ENCODE measurements around the gene BROX. TPM values are rescaled to one million over a fixed set of nuclear protein-coding genes. Genes with fewer than 3 reads are reported as not detected.

The BROX gene
- total RNA-seq, 1 experiment from 2014 or later: 44.9 TPM

DNA sequence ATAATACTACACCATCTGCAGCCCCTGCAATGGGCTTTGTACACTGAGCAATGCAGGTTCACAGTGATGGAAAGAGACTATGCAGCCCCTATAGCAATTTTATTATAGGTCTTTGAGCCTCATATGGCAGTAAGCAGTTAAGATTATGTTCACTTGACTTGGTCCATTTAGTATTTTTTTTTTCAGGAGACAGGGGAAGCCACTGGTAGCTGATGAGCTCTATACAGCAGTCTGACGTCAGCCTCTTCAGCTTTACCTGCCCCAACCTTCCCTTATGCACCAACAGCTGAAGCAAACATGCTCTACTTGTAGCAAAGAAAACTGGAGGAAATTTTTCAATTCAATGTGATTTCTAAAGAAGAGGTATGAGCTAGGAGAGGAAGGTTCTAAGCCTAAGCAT lies 32.3 kb upstream of the BROX start:
- no peaks in the 10 kb centered on the region for H3K27me3 ChIP-seq (ENCODE audit: insufficient read depth, low read length)
- BruUV-seq (replicated peaks): no TSS peak
- no peak overlapping the region for H3K9ac ChIP-seq (ENCODE audit: low read length)
- ChIA-PET POLR2A (no interaction called here), CTCF (no interaction called here), RAD21 (ENCODE audit: low non-redundant PET in 1 of 2, low total read pairs in 2 of 2, uncharacterized antibody in 2 of 2, unreplicated experiment in 2 of 2) (no interaction called here)
- H4K20me1 ChIP-seq (ENCODE audit: insufficient read depth): no peaks in the 10 kb centered on the region
- no peak overlapping the region for H3K4me3 ChIP-seq (replicated peaks in 1 of 2; ENCODE audit: low read depth in 1 of 2, low read length in 2 of 2)
- intact Hi-C loops (cut with micrococcal nuclease): no loop called here
- no peak overlapping the region for H2AFZ ChIP-seq (ENCODE audit: low read depth, low read length, poor library complexity, severe bottlenecking)
- H3K79me2 ChIP-seq (ENCODE audit: insufficient read depth, low read length): no peaks in the 10 kb centered on the region
- H3K9me2 ChIP-seq (ENCODE audit: insufficient read depth): no peaks in the 10 kb centered on the region
- peaks cover 0 to 4% of the 10 kb centered on the region in 2 experiments; a peak in 1 of 4 replicates for H3K36me3 ChIP-seq (ENCODE audit: control insufficient read depth in 1 of 2, insufficient read depth in 2 of 2, low read length in 2 of 2)
- H3K4me2 ChIP-seq (ENCODE audit: low read length): no peak overlapping the region
- TF ChIP-seq, protein P1, sequence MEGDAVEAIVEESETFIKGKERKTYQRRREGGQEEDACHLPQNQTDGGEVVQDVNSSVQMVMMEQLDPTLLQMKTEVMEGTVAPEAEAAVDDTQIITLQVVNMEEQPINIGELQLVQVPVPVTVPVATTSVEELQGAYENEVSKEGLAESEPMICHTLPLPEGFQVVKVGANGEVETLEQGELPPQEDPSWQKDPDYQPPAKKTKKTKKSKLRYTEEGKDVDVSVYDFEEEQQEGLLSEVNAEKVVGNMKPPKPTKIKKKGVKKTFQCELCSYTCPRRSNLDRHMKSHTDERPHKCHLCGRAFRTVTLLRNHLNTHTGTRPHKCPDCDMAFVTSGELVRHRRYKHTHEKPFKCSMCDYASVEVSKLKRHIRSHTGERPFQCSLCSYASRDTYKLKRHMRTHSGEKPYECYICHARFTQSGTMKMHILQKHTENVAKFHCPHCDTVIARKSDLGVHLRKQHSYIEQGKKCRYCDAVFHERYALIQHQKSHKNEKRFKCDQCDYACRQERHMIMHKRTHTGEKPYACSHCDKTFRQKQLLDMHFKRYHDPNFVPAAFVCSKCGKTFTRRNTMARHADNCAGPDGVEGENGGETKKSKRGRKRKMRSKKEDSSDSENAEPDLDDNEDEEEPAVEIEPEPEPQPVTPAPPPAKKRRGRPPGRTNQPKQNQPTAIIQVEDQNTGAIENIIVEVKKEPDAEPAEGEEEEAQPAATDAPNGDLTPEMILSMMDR (IDR thresholded peaks at IDR 0.05 in 2 of 3, conservative IDR thresholded peaks at IDR 0.05 in 1 of 3; ENCODE audit: borderline replicate concordance in 1 of 3, insufficient read depth in 1 of 3, low read depth in 2 of 3, low read length in 2 of 3): no peak
- TF ChIP-seq ELF1 (IDR thresholded peaks at IDR 0.05; ENCODE audit: borderline replicate concordance, low read depth) (no peak), FOSL1 (IDR thresholded peaks at IDR 0.05; ENCODE audit: low read depth) (no peak), SRF (IDR thresholded peaks at IDR 0.05; ENCODE audit: low read depth) (no peak), EZH2 (IDR thresholded peaks at IDR 0.05) (no peak), EGR1 (IDR thresholded peaks at IDR 0.05; ENCODE audit: low read depth) (no peak), ZBTB33 (IDR thresholded peaks at IDR 0.05; ENCODE audit: extremely low read depth, insufficient replicate concordance, low read length) (no peak), CBX3 (IDR thresholded peaks at IDR 0.05; ENCODE audit: low read depth) (no peak), RAD21 (IDR thresholded peaks at IDR 0.05; ENCODE audit: low read depth) (no peak), JUND (IDR thresholded peaks at IDR 0.05) (no peak), TCF7L2 (IDR thresholded peaks at IDR 0.05; ENCODE audit: borderline replicate concordance, extremely low read depth, insufficient read depth, insufficient read length) (no peak), YY1 (IDR thresholded peaks at IDR 0.05; ENCODE audit: extremely low read depth, insufficient replicate concordance, low read depth, low read length) (no peak), ATF3 (IDR thresholded peaks at IDR 0.05) (no peak), ZFX (IDR thresholded peaks at IDR 0.05) (no peak), MAX (IDR thresholded peaks at IDR 0.05) (no peak), POLR2AphosphoS5 (IDR thresholded peaks at IDR 0.05; ENCODE audit: low read depth, low read length) (no peak)
- TF ChIP-seq, protein P2, sequence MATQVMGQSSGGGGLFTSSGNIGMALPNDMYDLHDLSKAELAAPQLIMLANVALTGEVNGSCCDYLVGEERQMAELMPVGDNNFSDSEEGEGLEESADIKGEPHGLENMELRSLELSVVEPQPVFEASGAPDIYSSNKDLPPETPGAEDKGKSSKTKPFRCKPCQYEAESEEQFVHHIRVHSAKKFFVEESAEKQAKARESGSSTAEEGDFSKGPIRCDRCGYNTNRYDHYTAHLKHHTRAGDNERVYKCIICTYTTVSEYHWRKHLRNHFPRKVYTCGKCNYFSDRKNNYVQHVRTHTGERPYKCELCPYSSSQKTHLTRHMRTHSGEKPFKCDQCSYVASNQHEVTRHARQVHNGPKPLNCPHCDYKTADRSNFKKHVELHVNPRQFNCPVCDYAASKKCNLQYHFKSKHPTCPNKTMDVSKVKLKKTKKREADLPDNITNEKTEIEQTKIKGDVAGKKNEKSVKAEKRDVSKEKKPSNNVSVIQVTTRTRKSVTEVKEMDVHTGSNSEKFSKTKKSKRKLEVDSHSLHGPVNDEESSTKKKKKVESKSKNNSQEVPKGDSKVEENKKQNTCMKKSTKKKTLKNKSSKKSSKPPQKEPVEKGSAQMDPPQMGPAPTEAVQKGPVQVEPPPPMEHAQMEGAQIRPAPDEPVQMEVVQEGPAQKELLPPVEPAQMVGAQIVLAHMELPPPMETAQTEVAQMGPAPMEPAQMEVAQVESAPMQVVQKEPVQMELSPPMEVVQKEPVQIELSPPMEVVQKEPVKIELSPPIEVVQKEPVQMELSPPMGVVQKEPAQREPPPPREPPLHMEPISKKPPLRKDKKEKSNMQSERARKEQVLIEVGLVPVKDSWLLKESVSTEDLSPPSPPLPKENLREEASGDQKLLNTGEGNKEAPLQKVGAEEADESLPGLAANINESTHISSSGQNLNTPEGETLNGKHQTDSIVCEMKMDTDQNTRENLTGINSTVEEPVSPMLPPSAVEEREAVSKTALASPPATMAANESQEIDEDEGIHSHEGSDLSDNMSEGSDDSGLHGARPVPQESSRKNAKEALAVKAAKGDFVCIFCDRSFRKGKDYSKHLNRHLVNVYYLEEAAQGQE (IDR thresholded peaks at IDR 0.05; ENCODE audit: low read depth): no peak
- H3K27ac ChIP-seq (ENCODE audit: low read depth, low read length): no peak overlapping the region
- no peaks in the 10 kb centered on the region for H3K4me1 ChIP-seq (ENCODE audit: control insufficient read depth in 1 of 2, insufficient read depth in 2 of 2, low read length in 2 of 2)
- DNase-seq (ENCODE audit: low read depth, low spot score): no peak
- ATAC-seq: no peak
- H3K9me3 ChIP-seq (ENCODE audit: control insufficient read depth in 1 of 2, insufficient read depth in 1 of 2, low read depth in 1 of 2, low read length in 2 of 2): no peaks in the 10 kb centered on the region

All from HCT116 (cell line).